GM21717 (cell line): ENCODE measurements around the gene CRY2.
"Not testable (repeated sequence)": the region's sequence is repeated elsewhere in the genome, so short reads cannot be mapped to it uniquely, and the experiment has no call there.

Experiments used
- ATAC-seq: cut with Tn5 transposase; IDR thresholded peaks from one replicate; pipeline ENCODE4 v1.9.1; 2021; ENCODE audit warnings: mild to moderate bottlenecking, moderate library complexity; ENCODE audit not compliant: unreplicated experiment

The CRY2 gene

DNA sequence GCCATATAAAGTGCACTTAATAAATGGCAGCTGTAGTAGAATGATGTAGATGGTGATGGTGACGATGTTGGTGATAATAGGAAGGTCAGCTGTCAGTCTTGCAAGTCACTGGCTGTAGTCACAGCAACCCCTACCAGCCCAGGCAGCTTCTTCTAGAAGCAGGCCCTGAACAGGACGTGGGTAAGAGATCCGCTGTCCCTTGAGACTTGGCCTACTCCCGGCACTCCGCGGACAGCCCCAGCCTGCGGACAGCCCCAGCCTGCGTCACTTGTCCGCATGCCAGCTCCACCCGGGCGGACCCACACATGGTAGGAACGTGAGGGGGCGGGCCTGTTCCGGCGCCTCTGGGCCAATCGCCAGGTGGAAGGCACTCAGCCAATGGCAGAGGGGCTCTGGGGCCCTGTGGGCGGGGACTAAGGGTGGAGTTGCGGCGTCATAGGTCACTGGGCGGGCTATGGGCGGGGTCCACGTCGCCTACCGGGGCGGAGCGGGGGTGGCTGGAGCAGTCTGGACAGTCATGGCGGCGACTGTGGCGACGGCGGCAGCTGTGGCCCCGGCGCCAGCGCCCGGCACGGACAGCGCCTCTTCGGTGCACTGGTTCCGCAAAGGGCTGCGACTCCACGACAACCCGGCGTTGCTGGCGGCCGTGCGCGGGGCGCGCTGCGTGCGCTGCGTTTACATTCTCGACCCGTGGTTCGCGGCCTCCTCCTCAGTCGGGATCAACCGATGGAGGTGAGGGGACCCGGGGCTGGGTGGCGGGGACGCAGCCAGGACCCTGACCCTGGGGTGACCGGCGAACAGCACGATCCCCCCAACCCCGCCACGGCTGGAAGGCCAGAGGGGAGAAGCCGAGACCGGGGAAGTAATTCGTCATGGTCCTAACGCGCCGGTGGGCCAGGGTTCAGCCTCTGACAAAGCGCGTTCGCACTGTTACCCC is at the start of gene CRY2:
Gene CRY2 (plus strand): TSS at position 502 of the 937 bp plus-strand sequence. CDS start 16 bp downstream, at position 518.
- ATAC-seq, result peak; percentile 86

DNA sequence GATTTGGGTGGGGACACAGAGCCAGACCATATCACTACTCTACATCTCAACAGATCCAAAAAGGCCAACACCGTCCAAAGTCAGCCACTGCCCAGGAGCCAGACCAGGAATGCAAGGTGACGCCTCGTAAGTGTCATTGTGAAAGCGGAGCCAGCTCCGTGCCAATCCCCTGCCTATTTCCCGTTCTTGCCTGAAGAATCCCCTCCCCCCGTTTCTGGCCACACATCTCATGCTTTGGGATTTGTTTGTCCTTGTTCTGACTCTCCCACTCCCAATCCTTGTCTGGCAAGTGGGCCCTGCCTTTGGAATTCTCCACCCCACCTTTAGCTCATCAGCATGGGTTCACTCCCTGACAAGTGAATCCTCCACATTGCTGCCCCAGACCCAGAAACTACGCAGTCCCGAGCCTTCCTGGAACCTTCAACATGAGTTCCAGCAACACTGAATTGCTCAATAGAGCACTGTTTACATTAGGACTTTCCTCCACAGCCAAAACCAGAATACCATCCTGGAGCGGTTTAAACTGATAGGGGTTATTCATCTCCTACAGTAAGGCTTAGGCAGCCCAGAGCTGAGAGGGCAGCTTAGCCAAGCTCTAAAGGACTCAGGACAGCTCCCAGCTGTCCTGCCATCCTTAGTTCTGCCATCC is 48.4 kb upstream of the CRY2 start:
- no peak for ATAC-seq

DNA sequence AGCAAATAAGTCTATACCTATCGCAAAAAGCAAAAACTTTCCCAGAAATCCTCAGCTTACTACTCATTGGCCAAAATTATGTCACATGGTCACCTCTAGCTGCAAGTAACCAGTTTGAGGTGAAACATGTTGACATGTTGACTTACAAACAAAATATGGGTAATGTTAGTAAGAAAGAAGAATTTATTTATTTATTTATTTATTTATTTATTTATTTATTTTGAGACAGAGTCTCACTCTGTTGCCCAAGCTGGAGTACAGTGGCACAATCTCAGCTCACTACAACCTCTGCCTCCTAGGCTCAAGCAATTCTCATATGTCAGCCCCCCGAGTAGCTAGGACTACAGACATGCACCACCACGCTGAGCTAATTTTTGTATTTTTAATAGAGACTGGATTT is 47.7 kb upstream of the CRY2 start:
- ATAC-seq, result no peak

DNA sequence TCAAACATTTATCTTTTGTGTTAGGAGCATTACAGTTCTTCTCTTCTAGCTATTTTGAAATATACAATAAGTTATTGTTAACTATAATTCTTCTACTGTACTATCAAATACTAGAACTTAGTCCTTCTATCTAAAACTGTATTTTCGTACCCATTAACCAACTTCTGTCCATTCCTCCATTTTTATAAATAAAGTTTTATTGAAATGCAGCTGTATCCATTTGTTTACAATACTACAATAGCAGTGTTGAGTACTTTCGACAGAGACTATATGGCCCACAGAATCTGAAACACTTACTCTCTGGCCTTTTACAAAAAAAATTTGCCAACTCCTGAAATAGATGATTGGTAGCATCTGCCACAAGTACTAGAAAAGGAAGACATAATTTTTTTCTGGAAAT is 47.0 kb upstream of the CRY2 start:
- ATAC-seq, result no peak

- ATAC-seq, result no peak
Observed at GRCh38 chr11:45801723-45802315, 45.5 kb upstream of the CRY2 start.

- no peak for ATAC-seq
Observed at GRCh38 chr11:45802531-45803317, 44.6 kb upstream of the CRY2 start.

DNA sequence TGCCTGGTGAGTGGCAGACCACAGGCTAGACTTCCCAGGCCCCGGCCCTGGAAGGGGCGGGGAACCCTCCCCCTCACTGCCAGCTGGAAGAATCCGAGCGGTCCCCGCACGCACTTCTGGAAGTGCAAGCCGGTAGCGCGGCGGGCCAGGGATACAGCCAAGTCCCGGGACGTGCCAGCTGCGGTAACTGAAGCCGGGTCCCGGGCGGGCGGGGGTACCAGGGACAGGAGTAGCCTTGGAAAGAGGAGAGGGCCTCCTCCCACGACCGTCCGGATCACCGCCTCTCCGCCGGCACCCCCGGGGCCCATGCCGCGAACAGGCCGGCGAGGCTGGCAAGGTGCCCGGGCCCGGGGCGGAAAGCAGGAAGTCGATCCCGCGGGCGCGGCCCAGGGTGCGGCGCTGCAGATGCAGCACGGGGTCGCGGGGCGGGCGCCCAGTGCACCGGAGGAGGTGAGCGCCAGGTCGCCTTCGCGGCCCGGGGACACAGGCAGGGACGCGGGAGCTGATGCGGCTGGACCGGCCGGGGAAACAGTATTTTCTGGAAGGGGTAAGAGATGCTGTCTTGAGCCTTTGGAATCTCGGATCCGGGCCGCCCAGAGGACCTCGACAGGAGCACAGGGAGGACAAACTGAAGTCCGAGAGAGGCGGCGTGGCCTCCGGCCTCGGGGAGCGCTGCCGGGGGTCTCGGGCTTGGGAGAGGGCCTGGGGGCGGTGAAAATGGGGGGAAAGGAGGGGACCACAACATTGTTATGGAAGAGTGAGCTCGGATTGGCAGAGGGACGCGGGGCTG is 43.1 kb upstream of the CRY2 start:
- ATAC-seq, result no peak

DNA sequence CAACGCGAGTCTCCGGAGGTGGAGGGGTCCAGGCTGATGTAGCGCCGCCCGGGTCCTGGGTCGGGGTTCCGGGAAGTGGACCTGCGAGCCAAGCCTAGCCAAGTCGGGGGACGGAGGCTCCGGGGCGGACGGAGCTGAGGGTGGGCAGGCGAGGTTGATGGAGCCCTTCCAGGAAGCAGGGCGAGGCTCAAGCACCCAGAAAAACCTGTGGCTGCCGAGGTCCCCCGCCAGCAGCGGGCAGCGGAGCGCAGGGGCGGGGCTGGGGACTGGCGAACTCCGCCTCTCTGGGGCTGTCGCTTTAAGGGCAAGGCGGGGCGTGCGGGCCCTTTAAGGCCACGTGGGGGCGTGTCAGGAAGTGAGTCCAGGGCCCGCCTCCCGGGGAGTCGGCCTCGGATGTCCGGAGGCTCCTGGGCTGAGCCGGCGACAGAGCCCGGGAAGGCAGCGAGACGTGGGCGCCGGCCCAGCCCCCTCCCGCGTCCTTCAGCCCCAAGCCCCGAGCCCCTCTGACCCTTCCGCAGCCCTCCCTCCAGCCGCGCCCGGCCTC is 42.4 kb upstream of the CRY2 start, which contains the start of gene SLC35C1:
Gene SLC35C1 (plus strand): TSS at position 389 of the 544 bp plus-strand sequence. CDS start 653 bp downstream, outside the sequence.
- ATAC-seq, result peak; percentile 94

- peak; percentile 38 for ATAC-seq
Observed at GRCh38 chr11:45805305-45806071, 41.8 kb upstream of the CRY2 start.

GRCh38 chr11:45806072-45806933 is 41.0 kb upstream of the CRY2 start:
- no peak for ATAC-seq

DNA sequence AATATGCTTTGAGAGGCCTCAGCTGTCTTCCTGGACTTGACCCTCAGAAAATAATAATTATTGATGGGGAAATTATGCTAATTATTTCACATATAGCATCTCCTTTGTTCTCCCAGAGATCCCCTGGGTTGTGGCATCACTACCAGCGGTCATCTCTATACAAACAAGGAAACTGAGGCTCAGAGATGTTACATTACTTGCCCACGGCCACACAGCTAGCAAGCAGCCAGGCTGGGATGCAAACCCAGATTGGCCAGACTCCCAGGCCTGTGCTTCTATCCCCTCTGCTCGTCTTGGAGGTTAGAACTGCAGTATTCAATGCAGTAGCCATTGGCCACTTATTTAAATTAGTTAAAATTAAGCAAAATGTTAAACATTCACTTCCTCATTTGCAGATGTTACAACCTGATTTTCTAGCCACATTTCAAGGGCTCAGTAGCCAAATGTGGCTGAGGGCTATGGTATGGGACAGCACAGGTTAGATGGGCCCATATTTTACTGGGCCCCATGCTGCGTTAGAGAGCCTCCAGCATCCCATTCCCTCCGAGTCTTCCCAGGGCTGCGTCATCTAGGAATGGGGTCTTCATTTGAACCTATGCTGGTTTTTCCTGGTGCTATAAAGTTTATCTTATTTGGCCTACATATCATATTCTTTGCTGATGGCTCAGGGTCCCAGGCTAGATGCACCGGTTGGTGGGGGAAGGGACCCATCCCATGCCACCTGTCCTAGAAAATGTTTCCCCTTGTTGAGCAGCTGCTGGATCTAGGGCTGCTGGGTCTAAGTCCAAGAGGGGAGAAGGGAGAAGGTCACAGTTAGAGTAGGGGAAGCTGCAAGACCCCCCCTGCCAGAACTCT is 40.1 kb upstream of the CRY2 start:
- no peak for ATAC-seq

- no peak for ATAC-seq
Observed at GRCh38 chr11:45807792-45808238, 39.5 kb upstream of the CRY2 start.

GRCh38 chr11:45808427-45808826 is 38.8 kb upstream of the CRY2 start:
- not testable (repeated sequence) for ATAC-seq

GRCh38 chr11:45809456-45810395 is 37.5 kb upstream of the CRY2 start:
- ATAC-seq, result no peak

DNA sequence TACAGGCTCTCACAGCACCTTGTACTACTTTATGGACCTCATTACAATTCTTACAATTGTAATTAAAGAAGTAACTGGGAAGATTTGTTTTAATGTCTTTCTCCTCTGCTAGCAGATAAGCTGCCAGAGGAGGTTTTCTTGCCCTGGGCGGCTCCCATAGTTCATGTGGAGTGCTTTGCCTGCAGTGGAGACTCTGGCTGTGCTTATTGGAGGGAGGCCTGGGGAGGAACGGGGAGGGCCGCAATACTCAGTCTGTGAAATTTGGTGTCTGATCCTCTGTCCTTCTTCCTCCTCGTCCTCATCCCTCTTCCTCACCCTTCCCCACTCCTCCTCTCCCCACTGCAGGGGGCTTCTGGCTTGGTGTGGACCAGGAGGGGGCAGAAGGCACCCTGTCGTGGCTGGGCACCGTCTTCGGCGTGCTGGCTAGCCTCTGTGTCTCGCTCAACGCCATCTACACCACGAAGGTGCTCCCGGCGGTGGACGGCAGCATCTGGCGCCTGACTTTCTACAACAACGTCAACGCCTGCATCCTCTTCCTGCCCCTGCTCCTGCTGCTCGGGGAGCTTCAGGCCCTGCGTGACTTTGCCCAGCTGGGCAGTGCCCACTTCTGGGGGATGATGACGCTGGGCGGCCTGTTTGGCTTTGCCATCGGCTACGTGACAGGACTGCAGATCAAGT is 36.7 kb upstream of the CRY2 start:
- ATAC-seq, result no peak
